Stromal cell of bone marrow (primary cell): ENCODE data around the gene FRMD4B.

Experiments
- DNase-seq: peaks from one replicate; pipeline ENCODE4 v3.0.0-alpha.2; 2012; ENCODE audit warnings: low read depth

FRMD4B gene

GRCh38 chr3:69405067-69405466, 19.2 kb upstream of the FRMD4B start:
- DNase-seq = no peak

- DNase-seq = no peak
Measured at GRCh38 chr3:69403454-69403853, 17.6 kb upstream of the FRMD4B start.

- no peak for DNase-seq
Measured at GRCh38 chr3:69400683-69401082, 14.8 kb upstream of the FRMD4B start.

GRCh38 chr3:69392850-69393249, 7.0 kb upstream of the FRMD4B start:
- no peak for DNase-seq

GRCh38 chr3:69392415-69392814, 6.5 kb upstream of the FRMD4B start:
- DNase-seq = no peak

GRCh38 chr3:69391554-69391953, 5.7 kb upstream of the FRMD4B start:
- no peak for DNase-seq

- DNase-seq = no peak
Measured at GRCh38 chr3:69390771-69391170, 4.9 kb upstream of the FRMD4B start.

- DNase-seq = no peak
Measured at GRCh38 chr3:69389520-69390248, 3.8 kb upstream of the FRMD4B start.

- no peak for DNase-seq
Measured at GRCh38 chr3:69388241-69388640, 2.4 kb upstream of the FRMD4B start.

GRCh38 chr3:69386556-69387385, 883 bp upstream of the FRMD4B start:
- no peak for DNase-seq

DNA sequence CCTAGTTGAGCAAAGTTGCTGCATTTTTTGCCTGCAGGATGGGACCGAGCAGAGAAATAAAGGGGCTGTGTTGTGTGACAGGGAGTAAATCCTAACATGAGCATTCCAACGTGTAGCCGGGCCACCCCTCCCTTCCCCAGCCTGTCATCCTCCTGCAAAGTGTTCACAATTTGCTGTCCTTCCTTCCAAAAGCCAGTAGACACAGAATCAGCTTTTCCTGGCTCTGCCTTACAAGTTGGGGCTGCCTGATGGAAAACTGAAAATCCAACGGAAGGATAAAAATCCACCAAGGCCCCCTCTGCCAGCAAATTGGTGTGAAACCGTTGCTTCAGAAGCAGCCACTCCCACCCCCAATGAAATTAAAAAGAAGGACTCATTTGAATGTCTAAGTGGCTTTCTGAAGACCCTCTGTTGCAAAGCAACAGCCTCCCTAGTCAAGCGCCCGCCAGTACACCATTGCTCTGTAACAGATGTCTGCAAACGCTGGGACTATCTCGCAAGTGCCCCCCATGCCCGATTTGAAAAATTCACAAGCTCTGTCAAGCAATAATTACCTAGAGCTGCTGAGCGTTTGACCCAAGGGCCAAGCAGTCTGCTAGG, 665 bp downstream of the FRMD4B start:
- no peak for DNase-seq

DNA sequence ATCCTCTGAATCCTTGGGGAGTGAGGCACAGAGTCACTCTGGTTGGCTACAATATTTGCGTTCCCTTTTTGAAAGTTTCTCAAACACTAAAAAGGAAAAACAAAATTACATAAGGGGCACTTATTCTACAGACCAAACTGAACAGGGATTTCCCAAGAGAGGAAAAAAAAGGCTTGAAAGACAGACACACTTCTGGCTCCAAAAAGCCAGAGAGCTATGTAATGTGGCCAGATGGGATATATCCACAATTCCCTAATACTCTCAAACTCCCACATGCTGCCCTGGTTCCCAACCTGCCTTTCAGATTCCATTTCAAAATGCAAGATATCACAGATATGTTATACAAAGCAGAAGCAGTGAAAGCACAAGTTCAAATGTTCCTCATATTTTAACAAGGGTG, 1.6 kb downstream of the FRMD4B start:
- DNase-seq = no peak

GRCh38 chr3:69379661-69380060, 6.2 kb downstream of the FRMD4B start:
- DNase-seq = no peak

DNA sequence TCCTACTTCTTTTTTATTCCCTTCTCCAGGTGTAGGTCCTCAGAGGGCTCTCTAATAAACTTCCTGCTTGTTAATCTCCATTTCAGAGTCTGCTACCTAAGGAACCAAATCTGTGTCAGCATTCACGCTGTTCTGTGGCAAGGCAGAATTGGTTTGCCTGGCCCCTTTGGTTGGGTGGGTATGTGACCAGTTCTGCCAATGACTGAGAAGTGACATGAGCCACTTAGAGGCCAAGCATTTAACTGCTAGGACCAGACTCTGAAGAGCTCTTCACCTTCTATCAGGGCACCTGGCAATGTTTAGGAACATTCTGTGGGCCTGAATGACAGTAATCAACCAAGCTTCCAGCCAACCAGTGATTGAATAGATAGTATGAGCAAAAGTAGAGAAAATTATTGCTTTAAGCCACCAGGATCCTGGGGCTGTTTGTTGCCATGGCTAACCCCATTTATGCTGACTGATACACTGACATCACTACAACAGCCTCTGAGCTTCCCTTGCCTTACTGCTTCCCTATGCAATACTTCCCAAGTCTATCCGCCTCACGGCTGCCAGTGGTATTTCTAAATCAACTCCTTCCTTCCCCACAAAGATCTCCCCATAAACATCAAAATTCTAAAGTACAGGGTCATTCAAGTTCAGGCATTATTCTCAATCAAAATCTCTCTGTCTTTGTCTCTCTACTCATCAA, 7.6 kb downstream of the FRMD4B start:
- no peak for DNase-seq

DNA sequence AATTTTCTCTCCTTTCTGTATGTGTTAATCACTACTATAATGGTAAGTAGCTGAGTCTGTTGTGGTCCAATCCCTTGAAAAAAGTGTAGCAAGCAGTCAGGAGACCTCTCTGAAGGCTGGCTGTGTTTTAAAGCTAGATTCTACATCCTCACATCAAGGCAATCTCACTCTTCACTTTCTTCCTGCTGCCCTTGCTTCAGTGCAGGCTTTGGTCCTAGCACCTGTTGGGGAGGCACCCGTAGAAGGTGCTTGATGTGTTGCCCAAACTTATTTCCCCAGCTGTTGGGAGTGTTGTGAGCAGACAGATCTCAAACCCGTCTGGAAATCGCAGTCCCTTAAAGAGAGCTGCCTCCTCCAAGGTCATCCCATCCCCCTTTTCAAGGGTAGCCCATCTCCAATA, 8.6 kb downstream of the FRMD4B start:
- no peak for DNase-seq

DNA sequence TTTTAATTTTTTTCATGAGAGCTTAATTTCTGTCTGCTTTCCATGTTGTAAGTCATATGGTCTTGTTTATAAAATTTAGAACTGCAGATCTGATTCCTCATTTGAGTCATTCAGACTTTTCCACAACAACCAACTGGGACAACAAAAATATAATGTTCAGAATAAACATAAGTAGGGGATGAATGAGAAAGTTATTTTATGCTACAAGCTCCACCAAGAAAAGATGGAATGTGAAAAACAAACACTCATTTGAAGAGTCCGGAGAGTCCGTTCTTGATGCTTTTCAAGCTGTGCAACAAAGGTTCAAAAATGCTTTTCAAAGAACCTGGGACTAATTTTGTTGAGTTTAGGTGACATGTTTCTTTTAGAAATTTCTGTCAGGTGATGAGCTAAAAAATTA, 9.2 kb downstream of the FRMD4B start:
- no peak for DNase-seq

- DNase-seq = no peak
Measured at GRCh38 chr3:69371816-69372215, 14.1 kb downstream of the FRMD4B start.

DNA sequence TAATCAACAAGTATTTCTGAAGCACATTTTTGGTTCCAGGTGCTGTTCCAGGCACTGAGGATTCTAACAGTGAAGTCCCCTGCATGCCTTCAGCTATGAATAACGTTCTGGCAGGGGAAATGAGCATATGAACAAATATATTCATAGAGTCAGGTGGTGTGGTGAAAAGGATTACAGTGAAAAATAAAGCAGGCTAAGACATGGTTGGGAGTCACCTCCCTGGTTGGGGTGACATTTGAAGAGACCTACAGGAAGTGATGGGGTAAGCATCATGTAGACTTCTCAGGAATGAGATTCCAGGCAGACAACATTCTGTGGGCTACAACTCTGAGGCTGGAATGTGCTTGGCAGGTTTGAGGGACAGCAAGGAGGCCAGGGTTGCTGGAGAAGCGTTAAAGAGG, 15.0 kb downstream of the FRMD4B start:
- no peak for DNase-seq

DNA sequence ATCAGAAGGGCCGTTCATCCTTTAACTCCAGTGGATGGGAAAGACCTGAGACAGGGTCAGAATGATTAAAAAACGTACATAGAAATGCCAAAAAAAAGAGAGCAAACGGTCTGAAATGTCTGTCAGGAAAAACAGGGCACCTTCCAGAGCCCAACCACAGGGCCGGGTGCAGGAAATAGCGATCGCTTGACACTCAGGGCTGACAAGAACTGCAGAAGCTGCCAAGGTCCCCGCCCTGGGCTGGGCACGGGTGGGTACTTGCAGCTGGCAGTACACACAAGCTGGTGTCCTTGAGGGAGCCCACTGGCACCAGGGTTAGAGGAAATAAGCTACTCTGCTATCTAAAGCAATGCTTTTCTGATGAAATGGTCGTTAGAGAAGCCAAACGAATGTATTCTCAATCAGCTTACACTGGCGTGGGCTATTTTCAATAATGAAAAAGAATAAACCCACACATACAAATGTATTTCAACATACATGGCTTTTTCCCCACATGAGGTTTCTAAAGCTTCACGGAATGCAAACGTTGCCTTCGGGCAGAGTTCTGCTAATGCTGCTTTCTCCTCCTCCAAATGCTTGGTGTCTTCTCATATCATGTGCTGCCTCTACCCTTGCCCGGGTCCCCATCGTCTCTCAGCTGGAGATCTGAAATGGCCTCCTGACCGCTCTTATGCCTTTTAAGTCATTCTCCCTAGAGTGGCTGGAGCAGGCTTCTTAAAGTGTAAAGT, 15.6 kb downstream of the FRMD4B start:
- DNase-seq = no peak

- no peak for DNase-seq
Measured at GRCh38 chr3:69368129-69368741, 17.7 kb downstream of the FRMD4B start.

- DNase-seq = no peak
Measured at GRCh38 chr3:69367586-69367985, 18.3 kb downstream of the FRMD4B start.
